Stimulated activated CD4-positive, alpha-beta T cell treated with anti-CD3 and anti-CD28 coated beads, Interleukin-1b, Interleukin-23, amount 100 ng/mL, for 1 hour (primary cell): ENCODE measurements around the gene TTC17.
"Not testable (repeated sequence)": the region's sequence is repeated elsewhere in the genome, so short reads cannot be mapped to it uniquely, and the experiment has no call there.

Experiments used
- DNase-seq, 2 donors: peaks; one replicate each; pipeline ENCODE4 v3.0.0-alpha.2; 2020; ENCODE audit warnings: low read depth in 2 of 2

TTC17 gene

DNA sequence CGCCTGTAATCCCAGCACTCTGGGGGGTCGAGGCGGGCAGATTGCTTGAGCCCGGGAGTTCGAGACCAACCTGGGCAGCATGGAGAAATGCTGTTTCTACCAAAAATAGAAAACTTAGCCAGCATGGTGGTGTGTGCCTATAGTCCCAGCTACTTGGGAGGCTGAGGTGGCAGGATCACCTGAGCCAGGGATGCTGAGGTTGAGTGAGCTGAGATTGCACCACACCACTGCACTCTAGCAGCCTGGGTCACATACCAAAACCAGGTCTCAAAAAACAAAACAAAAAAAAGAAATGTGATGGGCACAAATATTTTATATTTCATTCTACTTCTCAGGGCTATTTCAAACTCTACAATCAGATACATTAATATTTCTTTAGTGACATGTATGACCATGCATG lies 25.7 kb downstream of the TTC17 start:
- no peak for DNase-seq

DNA sequence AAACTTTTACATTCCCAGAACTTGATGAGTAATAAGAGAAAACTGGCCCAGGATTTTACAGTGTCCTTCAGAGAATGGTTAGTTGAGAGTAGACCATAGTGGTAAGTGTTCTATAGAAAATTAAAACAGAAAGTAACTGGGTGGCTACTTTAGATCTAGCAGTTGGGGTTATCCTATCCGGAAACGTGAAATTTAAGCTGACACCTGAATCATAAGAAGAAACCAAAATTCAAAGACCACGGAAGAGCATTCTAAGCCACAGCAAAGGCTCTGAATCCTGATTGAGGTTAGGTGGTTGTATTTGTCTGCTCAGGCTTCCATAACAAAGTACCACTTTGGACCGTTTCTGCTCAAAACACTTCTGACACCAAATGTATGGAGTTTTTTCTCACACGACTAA lies 34.0 kb downstream of the TTC17 start:
- no peak for DNase-seq

DNA sequence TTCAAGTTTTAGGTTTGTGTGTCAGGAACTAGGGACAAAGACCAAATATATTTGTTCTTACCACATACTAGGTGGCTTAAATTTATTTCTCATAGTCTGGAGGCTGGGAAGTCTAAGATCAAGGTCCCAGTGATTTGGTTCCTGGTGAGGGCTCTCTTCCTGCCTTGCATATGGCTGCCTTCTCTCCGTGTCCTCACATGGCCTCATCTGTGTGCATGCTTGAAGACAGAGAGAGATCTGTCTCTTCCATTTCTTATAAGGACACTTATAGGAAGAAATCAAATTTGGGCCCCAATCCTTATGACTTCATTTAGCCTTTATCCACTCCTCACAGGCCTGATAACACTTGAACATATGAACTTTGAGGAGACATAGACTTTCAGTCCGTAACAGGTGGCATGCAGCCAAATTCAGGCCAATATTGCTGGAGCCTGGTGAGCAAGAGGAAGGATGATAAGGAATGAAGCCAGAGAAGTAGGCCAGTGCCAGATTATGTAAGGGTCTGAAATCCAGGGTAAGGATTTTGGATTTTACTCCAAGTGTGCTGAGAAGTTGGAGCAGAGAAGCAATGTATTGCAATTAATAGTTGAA lies 35.1 kb downstream of the TTC17 start:
- DNase-seq: no peak

DNA sequence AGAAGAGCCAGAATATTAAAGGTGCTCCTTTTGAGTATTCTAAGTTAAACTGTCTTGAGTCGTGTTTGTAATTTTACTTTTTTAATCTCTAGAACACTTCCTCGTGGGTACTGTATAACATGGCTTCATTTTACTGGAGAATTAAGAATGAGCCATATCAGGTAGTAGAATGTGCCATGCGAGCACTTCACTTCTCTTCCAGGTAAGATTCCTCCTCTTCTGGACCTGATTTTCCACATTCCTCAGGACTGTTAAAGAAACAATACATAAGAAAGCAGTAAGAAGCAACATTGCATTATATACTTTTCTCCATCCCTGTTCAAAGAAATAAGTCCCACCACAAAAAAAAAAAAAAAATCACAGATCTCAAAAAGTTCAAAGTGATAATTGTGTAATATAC lies 37.9 kb downstream of the TTC17 start:
- no peak for DNase-seq

DNA sequence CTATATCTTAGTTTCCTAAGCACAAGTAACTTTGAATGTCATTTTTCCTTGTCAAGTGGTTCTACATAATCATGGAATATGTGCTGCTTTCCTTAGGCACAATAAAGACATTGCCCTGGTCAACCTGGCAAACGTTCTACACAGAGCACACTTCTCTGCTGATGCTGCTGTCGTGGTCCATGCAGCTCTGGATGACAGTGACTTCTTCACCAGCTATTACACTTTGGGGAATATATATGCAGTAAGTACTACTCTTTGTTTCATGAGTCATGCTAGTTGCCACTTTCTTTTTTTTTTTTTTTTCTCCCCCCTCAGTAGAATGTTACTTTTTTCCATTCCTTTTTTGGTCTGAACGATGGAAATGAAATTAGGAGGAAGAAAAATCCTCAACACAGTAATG lies 38.5 kb downstream of the TTC17 start:
- DNase-seq: no peak

DNA sequence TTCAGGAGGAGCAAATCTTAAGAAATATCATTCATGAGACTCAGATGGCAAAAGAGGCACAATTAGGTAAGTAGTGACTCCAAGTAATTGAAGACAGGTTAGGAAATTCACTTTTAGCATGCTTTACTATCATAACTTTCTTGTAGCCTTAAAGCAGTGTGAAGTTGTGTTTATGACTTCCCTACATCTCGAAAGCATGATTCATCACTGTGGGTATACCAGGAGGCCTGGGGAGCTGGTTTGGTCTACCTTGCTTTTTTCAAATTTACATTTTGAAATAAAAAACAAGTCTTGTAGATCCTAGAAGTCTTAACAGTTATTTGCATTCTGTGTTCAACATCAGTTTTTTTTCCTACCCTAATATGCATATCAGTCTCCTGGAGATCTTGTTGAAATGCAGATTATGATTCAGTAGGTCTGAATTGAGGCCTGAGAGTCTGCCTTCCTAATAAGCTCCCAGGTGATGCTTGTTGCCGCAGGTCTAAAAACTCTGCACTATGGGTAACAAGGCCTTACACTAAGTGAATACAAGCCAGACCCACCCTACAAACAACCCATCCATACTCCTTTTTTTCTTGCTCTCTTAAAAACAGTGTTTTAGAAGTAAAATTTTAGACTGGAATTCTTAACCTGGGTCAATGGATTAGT lies 41.4 kb downstream of the TTC17 start:
- no peak for DNase-seq

DNA sequence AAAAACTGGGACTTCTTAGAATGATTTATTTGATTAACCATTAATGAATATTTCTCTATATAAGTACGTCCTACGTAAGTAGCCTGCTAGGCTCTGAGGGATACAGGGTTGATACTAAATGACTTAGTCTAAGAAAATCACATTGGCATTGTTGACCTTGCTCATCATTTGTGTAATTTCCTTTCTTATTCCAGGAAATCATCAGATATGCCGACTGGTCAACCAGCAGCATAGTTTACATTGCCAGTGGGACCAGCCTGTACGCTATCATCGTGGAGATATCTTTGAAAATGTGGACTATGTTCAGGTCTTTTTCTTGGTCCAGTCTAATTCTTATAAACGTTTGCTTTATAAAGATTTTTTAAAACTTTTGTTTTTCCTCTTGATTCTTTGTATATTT lies 42.5 kb downstream of the TTC17 start:
- DNase-seq: no peak

DNA sequence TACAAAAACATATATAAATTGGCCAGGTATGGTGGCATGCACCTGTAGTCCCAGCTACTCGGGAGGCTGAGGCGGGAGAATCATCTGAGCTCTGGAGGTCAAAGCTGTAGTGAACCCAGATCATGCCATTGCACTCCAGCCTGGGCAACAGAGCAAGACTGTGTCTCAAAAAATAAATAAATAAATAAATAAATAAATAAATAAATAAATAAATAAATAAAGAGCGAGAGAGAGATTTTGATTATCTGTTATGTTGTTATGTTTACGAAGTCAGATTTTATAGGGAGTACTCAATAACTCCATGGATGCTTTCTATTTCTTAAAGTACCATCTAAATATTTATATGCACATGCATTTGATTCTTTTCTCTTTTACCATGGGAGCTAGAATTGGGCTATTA lies 43.1 kb downstream of the TTC17 start:
- DNase-seq: not testable (repeated sequence)

DNA sequence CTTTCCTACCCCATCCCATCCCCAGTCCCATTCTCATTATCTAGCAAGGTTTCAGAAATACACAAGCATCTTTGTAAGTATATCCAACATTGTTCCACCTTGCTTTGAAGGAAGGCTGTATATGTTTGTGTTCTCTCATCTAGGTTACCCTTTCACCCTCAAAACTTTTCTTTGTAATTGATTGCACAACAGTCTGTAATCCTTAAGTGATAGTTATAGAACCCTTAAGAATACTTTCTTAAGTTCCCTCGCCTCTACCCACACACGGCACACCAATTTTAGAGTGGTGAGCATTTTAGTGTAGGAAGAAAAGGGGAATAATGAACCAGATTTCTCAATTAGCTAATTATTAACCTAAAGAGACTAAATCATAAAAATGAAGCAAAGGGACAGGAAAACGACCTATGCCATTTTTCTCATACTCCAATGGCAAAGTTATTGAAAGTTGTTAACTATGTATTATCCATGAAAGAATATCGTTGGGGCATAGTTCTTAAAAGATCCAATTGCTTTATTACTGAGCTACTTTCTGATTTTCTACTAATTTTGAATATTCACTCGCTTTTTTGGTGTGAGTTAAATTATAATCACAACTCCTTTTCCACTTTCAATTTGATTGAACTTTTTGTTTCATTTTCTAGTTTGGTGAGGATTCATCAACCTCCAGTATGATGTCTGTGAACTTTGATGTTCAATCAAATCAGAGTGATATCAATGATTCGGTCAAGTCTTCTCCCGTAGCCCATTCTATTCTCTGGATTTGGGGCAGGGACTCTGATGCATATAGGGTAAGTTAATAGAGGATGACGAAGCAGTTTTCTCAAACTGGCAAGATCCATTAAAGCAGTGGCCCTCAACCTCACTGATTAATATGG lies 44.9 kb downstream of the TTC17 start:
- DNase-seq: no peak

DNA sequence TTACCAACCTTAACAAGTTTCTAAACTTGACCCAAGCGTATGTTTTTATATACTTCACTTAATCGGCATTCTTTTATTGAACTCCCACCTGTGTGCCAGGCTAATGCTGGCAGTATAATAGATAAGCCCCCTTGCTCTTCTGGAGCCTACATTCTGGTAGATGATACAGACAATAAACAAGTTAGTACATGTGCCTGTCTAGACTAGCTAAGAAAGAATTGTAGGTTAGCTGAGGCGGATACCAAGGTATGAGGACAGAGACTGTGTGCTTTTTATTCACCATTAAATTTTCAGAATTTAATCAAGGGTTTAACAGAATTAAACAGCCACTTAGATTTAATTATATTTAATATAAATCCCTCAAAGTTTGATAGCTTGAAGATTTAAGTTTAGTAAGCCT lies 45.7 kb downstream of the TTC17 start:
- DNase-seq: no peak

DNA sequence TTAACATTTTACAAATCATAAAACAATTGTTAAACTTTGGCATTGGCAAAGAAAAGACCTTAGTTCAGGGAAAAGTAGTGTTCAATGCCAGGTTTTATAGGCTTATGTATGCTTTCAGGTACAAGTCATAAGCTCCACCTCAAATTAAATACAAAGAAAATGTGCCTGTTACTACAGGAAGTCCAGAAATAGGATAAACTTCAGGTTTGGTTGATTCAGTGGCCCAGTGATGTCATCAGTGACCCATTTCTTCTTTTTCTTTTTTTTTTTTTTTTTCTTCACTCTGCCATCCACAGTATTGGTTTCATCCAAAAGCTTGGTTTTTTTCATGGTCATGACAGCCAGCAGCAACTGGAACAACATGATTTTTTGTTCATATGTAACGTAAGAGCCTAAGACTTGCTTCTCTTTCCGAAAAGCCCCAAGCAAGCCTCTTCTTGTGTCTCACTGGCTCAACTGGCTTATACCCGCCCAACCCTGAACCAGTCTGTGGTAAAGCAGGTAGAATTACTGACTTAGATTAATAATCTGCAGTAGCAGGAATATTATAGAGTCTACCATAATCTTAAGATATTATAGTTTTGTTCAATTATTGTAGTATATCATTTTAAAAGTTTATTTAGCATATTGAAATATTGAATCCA lies 46.2 kb downstream of the TTC17 start:
- no peak for DNase-seq

DNA sequence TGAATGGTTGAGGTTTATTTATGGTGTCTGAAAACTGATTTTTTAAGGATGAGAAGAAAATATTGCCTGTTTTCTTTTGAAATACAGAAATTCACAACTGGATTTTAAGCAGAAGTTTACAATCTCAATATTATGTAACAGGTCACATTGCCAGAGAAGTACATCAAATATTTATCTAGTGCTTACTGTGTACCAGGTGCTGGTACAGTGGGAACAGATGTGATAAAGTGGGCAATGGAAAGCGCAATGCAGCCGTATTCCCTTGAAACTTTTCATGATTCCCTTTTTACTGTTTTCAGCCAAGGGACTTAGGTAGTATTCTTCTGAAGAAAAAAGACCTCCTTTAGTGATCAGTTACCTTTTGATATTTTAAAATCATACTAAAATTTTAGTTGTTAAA lies 49.6 kb downstream of the TTC17 start:
- DNase-seq: no peak

DNA sequence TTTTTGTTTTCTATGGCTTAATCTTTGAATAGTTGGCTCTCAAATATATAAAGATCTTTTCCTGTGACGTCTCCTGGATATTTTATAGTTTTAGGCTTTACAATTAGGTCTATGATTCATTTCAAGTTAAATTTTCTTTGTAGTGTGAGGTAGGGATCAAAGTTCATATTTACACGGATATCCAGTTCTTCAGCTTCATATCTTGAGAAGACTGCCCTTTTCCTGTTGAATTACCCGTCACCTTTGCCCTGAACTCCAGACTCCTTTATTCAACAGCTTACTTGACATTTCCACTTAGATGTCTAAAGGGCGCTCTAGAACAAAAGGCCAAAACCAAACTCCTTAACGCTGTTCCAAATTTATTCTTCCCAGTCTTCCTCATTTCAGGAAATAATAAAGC lies 51.7 kb downstream of the TTC17 start:
- DNase-seq: no peak

DNA sequence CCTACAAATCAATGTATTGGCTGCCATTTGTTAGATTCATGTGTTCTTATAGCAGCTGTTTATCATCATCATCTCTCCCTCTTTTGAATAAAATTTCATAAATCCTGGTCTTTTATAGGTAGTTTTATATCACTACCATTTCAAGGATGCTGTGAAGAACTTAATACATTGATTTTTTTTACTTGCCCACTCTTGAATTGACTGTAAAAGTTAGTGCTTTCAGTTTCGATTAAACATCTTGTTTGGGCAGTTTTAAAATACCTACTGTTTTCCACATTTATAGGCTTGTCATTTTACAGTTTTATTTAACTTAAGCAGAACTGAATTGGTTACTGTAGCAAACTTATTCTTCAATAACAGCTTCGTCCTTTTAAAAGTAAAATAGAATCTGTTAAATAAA lies 59.5 kb downstream of the TTC17 start:
- no peak for DNase-seq

DNA sequence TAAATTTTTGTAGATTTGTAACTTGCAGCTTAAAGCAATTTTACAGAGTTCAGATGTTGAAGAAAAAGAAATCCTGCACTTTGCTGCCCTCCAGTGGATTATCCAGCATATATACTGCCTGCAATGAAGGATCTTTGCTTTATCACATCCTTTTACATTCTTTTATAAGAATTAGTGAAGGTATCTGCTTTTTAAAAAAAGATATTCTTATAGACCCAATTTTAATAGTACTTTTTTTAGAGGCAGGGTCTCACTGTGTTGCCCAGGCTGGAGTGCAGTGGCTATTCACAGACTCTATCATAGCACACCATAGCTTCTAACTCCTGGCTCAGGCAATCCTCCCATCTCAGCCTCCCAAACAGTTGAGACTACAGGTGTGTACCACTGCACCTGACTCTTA lies 60.7 kb downstream of the TTC17 start:
- DNase-seq: no peak

DNA sequence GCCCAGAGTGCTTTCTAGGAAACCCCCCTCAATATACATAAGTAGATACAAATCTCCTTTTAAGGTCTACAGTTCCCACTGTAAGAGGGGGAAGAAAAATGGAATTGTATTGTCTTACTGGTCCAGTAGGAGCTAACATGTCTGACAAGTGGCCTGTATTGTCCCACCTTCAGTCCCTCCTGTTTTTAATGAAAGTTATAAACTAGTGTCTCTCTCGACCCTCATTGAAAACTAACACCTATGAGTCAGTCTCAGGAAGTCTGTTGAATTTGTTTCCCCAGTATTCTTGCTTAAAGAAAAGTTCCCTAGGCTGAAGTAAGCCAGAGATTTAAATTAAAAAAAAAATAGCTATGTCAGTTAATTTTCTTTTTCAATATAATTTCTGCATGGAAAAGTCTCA lies 69.3 kb downstream of the TTC17 start:
- no peak for DNase-seq

DNA sequence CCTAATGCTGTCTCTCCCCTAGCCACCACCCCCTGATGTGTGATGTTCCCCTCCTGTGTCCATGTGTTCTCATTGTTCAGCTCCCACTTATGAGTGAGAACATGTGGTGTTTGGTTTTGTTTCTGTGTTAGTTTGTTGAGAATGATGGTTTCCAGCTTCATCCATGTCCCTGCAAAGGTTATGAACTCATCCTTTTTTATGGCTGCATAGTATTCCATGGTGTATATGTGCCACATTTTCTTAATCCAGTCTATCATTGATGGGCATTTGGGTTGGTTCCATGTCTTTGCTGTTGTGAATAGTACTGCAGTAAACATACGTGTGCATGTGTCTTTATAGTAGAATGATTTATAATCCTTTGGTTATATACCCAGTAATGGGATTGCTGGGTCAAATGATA lies 72.2 kb downstream of the TTC17 start:
- DNase-seq: not testable (repeated sequence)

DNA sequence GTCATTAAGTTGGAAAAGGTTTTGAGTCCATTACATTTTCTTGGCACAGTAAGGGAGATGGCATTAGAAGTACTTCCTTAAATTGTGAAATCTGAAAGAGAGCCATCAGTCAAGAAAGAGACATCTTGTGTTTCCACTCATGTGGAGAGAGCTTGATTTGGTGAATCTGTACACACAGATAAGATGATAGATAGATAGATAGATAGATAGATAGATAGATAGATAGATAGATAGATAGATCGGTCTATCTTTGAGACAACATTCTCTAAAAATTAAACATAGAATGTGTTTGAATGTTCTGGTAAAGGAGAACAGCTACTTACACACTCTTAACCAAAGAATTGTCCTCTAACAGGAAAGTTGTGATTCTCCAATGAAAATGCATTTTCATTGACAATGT lies 76.2 kb downstream of the TTC17 start:
- DNase-seq: no peak

DNA sequence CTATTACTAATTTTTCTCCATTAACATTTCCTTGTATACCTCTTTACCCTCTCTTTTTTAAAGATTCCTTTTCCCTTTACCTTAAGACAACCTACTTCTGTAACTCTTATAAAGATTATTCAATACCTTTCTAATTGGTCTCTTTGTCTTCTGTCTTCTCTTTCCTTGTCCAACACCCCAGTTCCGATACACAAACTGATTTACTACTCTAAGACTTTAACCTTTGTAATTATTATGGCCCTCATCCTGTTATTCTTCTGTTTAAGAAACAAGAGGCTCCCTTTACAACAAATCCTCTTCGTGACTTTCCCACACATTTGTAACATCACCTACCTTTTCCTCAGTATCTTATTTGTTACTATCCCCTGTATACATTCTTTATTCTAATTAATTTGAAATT lies 81.8 kb downstream of the TTC17 start:
- DNase-seq: no peak

DNA sequence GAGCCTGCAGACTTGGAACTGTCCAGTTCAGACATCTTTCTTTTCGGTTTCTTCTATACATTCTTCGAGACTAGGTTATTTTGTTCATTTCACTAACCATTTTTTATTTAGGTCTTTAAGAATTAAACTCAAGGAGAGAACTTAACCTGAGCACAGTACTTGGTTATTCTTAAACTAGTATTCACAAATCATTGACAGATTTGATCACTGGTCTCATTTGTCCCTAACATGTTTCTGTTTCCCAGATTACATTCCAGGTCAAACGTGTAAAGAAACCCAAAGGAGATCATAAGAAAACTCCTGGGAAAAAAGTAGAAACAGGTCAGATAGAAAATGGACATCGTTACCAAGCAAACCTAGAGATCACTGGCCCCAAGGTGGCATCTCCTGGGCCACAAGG lies 85.1 kb downstream of the TTC17 start:
- DNase-seq: no peak

DNA sequence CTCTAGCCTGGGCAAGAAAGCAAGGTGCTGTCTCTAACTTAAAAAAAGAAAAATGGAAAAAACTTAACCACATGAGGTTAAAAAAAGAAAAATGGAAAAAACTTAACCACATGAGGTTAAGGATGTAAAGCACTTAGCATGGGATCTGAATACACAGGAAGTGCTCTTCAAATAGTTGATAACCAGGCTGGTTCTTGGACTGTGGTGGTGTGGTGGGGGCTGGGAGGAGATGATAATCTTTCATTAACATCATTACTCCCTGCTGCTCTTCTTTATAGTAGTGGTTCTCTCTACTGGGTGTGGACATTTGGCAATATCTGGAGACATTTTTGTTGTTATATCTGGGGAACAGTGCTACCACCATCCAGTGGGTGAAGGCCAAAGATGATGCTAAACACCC lies 88.4 kb downstream of the TTC17 start:
- DNase-seq: no peak

DNA sequence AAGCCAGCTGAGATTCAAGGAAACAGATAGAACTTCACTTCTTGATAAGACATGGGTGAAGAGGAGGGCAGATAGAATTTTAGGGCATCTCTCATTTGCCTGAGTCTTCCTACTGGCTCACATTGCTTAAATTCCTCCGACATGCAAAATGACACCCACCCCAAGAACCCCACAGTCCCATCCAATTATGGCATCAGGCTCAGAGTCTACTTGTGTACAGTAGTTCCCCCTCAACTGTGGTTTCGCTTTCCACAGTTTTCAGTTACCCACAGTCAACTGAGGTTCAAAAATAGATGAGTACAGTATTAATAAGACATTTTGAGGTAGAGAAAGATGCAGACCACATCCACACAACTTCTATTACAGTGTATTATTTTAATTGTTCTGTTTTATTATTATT lies 99.8 kb downstream of the TTC17 start:
- DNase-seq: no peak

DNA sequence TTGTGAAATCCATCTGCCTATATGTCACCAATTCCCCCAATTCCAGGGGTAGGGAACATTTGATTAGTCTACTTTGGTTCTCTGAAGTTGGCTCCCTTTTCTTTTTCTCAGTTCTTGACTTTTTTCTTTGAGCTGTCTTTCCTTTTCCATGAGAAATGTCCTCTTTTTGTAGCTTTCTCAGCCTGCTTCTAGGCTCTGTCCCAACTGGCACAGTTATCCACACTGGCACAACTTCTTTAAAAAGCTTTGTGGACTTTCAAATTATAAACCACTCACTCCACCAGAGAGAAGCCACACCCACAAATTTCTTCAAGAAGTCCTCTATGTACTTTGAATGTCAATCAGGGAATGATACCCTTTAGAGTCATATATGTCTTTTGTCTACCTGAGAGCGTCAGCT lies 100.5 kb downstream of the TTC17 start:
- DNase-seq: no peak
